Loucy (cell line): ENCODE data around the gene BDH2.
A peak's percentile ranks its signal among the peaks of the same experiment; 100 is the strongest.

ENCODE experiments used
- H2AFZ ChIP-seq: fragments of 200-600 bp; sonication (generic); 2 replicates; pipeline ENCODE4 v1.6.0; 2016; ENCODE audit warnings: antibody characterized with exemption, mild to moderate bottlenecking, low read length, moderate library complexity
- H3F3A ChIP-seq: fragments of 200-600 bp; 2 replicates; pipeline ENCODE4 v1.6.0; 2016; ENCODE audit warnings: antibody characterized with exemption, low read depth, mild to moderate bottlenecking
- H3K27me3 ChIP-seq: fragments of 200-600 bp; sonication (generic); 2 replicates; pipeline ENCODE4 v1.6.1; 2014; ENCODE audit warnings: low read length, mild to moderate bottlenecking; ENCODE audit not compliant: insufficient read depth, poor library complexity, severe bottlenecking
- H3K36me3 ChIP-seq: fragments of 200-600 bp; sonication (generic); 2 replicates; pipeline ENCODE4 v1.6.1; 2016; ENCODE audit warnings: low read length; ENCODE audit not compliant: insufficient read depth
- H3K4me1 ChIP-seq: fragments of 200-600 bp; sonication (generic); 2 replicates; pipeline ENCODE4 v1.5.1; 2014; ENCODE audit warnings: low read length, mild to moderate bottlenecking; ENCODE audit not compliant: insufficient read depth, poor library complexity, severe bottlenecking
- H3K4me2 ChIP-seq: fragments of 200-600 bp; sonication (generic); 2 replicates; pipeline ENCODE4 v1.6.0; 2014; ENCODE audit warnings: antibody characterized with exemption, low read length, low read depth, mild to moderate bottlenecking; ENCODE audit not compliant: poor library complexity, severe bottlenecking
- H3K4me3 ChIP-seq: fragments of 200-600 bp; sonication (generic); 2 replicates; pipeline ENCODE4 v1.5.1; 2014; ENCODE audit warnings: low read length, mild to moderate bottlenecking, mixed read lengths; ENCODE audit not compliant: poor library complexity, severe bottlenecking
- H3K79me2 ChIP-seq: fragments of 200-600 bp; sonication (generic); 2 replicates; pipeline ENCODE4 v1.6.1; 2014; ENCODE audit warnings: low read length; ENCODE audit not compliant: insufficient read depth
- H3K9ac ChIP-seq: fragments of 200-600 bp; sonication (generic); 2 replicates; pipeline ENCODE4 v1.6.0; 2014; ENCODE audit warnings: mild to moderate bottlenecking, low read depth, low read length, moderate library complexity; ENCODE audit not compliant: poor library complexity, severe bottlenecking
- H3K9me2 ChIP-seq: fragments of 200-600 bp; sonication (generic); replicated peaks from 2 replicates; pipeline ENCODE4 v1.6.1; 2016; ENCODE audit warnings: low read depth, low read length, mixed read lengths
- H3K9me3 ChIP-seq: fragments of 200-600 bp; sonication (generic); 2 replicates; pipeline ENCODE4 v1.6.1; 2014; ENCODE audit warnings: mild to moderate bottlenecking, antibody characterized with exemption, low read length, low read depth; ENCODE audit not compliant: insufficient read depth
- H4K20me1 ChIP-seq: fragments of 200-600 bp; sonication (generic); 2 replicates; pipeline ENCODE4 v1.6.0; 2014; ENCODE audit warnings: antibody characterized with exemption, low read length, mild to moderate bottlenecking; ENCODE audit not compliant: insufficient read depth, poor library complexity, severe bottlenecking
- EZH2phosphoT487 ChIP-seq: fragments of 200-600 bp; IDR thresholded peaks from 2 replicates; pipeline ENCODE4 v1.6.1; 2018; ENCODE audit warnings: antibody characterized with exemption, mild to moderate bottlenecking, moderate library complexity, borderline replicate concordance
- TF ChIP-seq, protein P1 (sequence below): fragments of 200-600 bp; sonication (generic); conservative IDR thresholded peaks from 2 replicates; pipeline ENCODE4 v1.5.1; 2014; ENCODE audit warnings: mild to moderate bottlenecking, antibody characterized with exemption, low read length

BDH2 gene

DNA sequence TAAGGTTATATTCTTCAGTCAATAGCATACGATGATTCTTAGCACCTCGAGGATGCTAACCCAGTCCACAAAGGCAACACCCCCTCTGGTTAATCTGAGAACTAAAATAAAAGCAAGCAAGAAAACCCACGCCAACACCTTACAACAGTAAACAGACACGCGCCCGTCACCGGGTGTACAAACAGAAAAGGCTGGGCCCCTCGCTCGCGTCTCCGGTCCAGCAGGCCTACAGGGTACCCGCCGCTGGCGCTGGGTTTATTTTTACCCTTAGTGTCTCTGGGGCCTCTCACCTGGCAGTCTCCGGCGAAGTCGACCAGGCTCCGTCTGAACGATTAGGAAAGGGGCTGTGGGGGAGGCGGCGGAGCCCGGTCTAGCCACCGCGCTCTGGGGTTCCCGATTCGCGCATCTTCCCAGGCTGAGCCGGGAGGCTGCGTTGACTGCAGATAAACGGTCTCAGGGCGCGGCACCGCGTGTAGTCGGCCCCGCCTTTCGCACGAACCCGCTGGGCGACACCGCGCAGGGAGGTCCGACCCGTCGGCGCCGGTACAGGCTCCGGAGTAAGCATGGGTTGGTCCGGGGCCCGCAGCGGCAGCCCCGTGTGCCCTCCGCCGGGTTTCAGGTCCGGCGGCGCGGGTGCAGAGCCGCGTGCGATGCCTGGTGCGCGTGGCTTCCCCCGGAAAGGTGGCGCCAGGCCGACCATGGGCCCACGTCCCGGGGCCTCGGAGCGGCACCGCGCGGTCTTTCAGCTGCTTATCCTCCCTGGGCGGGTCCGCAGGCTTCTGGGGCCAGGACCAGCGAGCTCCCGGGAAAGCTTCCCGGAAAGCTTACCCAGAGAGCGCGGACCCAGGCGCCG is 23.5 kb downstream of the BDH2 start:
- H3K36me3 ChIP-seq = no peaks in the 10 kb centered on the region
- no peak for TF ChIP-seq EZH2phosphoT487
- TF ChIP-seq, protein P1, sequence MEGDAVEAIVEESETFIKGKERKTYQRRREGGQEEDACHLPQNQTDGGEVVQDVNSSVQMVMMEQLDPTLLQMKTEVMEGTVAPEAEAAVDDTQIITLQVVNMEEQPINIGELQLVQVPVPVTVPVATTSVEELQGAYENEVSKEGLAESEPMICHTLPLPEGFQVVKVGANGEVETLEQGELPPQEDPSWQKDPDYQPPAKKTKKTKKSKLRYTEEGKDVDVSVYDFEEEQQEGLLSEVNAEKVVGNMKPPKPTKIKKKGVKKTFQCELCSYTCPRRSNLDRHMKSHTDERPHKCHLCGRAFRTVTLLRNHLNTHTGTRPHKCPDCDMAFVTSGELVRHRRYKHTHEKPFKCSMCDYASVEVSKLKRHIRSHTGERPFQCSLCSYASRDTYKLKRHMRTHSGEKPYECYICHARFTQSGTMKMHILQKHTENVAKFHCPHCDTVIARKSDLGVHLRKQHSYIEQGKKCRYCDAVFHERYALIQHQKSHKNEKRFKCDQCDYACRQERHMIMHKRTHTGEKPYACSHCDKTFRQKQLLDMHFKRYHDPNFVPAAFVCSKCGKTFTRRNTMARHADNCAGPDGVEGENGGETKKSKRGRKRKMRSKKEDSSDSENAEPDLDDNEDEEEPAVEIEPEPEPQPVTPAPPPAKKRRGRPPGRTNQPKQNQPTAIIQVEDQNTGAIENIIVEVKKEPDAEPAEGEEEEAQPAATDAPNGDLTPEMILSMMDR = peak; percentile 19; the same call in 1 of the 2 replicates
- peaks cover 5% of the 10 kb centered on the region for H4K20me1 ChIP-seq
- H3K9ac ChIP-seq = peak overlapping the region; percentile 81
- H3K4me3 ChIP-seq = peak overlapping the region; percentile 86
- no peaks in the 10 kb centered on the region for H3K9me3 ChIP-seq
- H3K4me2 ChIP-seq = peak overlapping the region; percentile 75
- peak overlapping the region; percentile 89 for H2AFZ ChIP-seq
- H3K79me2 ChIP-seq = peaks cover 36% of the 10 kb centered on the region
- no peaks in the 10 kb centered on the region for H3K9me2 ChIP-seq
- H3K4me1 ChIP-seq = peaks cover 32% of the 10 kb centered on the region
- H3K27me3 ChIP-seq = no peaks in the 10 kb centered on the region
- H3F3A ChIP-seq = no peaks in the 10 kb centered on the region

DNA sequence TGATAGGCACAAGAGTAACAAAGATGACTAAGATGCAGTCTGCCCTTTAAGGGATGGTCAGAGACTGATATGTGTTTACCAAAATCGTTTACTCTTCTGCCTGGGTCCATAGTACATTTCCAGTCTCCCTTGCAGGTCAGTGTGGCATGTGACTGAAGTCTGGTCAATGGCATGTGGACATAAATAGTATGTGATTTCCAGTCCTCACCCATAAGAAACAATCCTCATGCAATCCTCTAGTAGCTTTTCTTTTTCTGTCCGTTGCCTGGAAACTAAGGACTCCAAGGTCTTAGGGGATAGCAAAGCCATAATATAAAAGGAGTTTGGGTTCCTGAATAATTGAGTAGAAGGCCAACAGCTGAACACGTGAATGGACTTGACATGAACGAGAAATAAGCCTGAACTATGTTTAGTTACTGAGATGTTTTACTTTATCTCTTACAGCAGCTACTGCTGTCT is 24.2 kb downstream of the BDH2 start:
- Histone ChIP-seq H3K9me2 (no peaks in the 10 kb centered on the region), H3K4me1 (peaks cover 32% of the 10 kb centered on the region), H3K27me3 (no peaks in the 10 kb centered on the region), H4K20me1 (peaks cover 5% of the 10 kb centered on the region), H3K36me3 (no peaks in the 10 kb centered on the region), H3K9me3 (no peaks in the 10 kb centered on the region), H2AFZ (peak overlapping the region; percentile 89), H3K4me2 (peak overlapping the region; percentile 75), H3F3A (no peaks in the 10 kb centered on the region), H3K79me2 (peaks cover 36% of the 10 kb centered on the region), H3K9ac (peak overlapping the region; percentile 81), H3K4me3 (peak overlapping the region; percentile 86)
- TF ChIP-seq, protein P1 = no peak
- no peak for TF ChIP-seq EZH2phosphoT487

DNA sequence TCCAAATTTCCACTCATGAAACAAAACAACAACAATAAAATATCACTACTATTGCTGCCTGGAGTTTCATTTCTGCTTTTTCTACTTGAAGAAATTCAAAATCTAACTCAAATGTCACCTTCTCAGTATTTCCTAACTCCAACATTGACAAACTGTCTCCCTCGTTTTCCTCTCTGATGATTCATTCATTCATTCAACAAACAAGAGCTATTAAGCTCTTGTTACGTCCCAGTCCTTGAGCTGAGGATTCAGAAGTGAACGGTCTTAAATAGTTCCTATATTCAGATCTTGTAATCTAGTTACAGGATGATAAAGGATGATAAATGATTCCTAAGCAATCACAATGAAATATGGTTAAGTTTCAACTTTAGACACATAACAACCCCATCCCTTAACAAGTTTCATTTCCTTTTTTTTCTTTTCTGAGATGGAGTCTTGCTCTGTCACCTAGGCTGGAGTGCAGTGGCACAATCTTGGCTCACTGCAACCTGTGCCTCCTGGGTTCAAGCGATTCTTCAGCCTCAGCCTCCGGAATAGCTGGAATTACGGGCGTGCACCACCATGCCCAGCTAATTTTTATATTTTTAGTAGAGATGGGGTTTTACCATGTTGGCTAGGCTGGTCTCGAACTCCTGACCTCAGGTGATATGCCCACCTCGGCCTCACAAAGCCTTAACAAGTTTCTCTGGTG is 24.7 kb downstream of the BDH2 start:
- peaks cover 36% of the 10 kb centered on the region for H3K79me2 ChIP-seq
- peaks cover 4% of the 10 kb centered on the region; the same call in 1 of the 2 replicates for H3F3A ChIP-seq
- H2AFZ ChIP-seq = no peak overlapping the region
- TF ChIP-seq EZH2phosphoT487 = no peak
- TF ChIP-seq, protein P1 = no peak
- no peaks in the 10 kb centered on the region for H3K9me3 ChIP-seq
- H3K4me1 ChIP-seq = peaks cover 35% of the 10 kb centered on the region
- no peaks in the 10 kb centered on the region for H3K9me2 ChIP-seq
- H3K9ac ChIP-seq = peak overlapping the region; percentile 81
- peak overlapping the region; percentile 75 for H3K4me2 ChIP-seq
- peaks cover 8% of the 10 kb centered on the region for H4K20me1 ChIP-seq
- H3K4me3 ChIP-seq = peak overlapping the region; percentile 86
- no peaks in the 10 kb centered on the region for H3K36me3 ChIP-seq
- H3K27me3 ChIP-seq = no peaks in the 10 kb centered on the region
